HL-60 (cell line): ENCODE data around the gene ABHD4.

Experiments
- GABPA ChIP-seq: IDR thresholded peaks from 2 replicates; pipeline ENCODE4 v1.6.1; 2012; ENCODE audit warnings: low read depth
- TF ChIP-seq, protein P1 (sequence below): IDR thresholded peaks from one replicate; pipeline ENCODE4 v1.5.1; 2011; ENCODE audit warnings: low read length, control low read depth, inconsistent platforms; ENCODE audit not compliant: insufficient read depth
- TF ChIP-seq, protein P2 (sequence below): IDR thresholded peaks from 2 replicates; pipeline ENCODE4 v1.6.1; 2012; ENCODE audit warnings: low read depth; ENCODE audit not compliant: insufficient replicate concordance

DNA sequence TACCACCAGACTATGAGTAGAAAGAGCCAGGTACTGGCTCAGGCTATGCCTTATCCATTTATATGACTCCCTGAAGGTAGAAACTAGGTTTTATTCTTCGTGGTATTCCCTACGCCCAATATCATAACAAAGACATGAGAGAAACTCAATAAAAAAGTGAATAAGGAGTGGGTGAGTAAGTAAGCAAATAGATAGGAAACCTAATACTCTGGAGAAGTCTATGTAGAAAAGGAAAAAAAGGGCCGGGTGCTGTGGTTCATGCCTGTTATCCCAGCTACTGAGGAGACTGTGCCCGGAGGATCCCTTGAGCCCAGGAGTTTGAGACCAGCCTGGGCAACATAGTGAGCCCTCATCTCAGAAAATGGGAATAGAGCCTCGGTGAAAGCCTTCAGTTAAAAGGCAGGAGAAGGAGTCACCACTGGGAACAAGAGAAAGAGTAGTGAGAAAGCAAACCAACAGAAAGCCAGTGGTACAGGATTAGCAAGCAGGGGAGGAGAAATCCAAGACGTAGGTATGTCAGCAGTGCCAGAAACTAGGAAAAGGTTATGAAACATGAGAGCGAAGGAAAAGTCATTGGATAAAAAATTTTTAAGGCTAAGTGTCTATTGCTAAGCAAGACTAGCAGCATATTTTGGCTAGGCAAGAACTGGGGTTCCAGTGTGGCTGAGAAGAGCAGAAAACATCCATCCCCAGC lies 52.1 kb downstream of the ABHD4 start:
- TF ChIP-seq, protein P1, sequence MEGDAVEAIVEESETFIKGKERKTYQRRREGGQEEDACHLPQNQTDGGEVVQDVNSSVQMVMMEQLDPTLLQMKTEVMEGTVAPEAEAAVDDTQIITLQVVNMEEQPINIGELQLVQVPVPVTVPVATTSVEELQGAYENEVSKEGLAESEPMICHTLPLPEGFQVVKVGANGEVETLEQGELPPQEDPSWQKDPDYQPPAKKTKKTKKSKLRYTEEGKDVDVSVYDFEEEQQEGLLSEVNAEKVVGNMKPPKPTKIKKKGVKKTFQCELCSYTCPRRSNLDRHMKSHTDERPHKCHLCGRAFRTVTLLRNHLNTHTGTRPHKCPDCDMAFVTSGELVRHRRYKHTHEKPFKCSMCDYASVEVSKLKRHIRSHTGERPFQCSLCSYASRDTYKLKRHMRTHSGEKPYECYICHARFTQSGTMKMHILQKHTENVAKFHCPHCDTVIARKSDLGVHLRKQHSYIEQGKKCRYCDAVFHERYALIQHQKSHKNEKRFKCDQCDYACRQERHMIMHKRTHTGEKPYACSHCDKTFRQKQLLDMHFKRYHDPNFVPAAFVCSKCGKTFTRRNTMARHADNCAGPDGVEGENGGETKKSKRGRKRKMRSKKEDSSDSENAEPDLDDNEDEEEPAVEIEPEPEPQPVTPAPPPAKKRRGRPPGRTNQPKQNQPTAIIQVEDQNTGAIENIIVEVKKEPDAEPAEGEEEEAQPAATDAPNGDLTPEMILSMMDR, result no peak
- TF ChIP-seq, protein P2, sequence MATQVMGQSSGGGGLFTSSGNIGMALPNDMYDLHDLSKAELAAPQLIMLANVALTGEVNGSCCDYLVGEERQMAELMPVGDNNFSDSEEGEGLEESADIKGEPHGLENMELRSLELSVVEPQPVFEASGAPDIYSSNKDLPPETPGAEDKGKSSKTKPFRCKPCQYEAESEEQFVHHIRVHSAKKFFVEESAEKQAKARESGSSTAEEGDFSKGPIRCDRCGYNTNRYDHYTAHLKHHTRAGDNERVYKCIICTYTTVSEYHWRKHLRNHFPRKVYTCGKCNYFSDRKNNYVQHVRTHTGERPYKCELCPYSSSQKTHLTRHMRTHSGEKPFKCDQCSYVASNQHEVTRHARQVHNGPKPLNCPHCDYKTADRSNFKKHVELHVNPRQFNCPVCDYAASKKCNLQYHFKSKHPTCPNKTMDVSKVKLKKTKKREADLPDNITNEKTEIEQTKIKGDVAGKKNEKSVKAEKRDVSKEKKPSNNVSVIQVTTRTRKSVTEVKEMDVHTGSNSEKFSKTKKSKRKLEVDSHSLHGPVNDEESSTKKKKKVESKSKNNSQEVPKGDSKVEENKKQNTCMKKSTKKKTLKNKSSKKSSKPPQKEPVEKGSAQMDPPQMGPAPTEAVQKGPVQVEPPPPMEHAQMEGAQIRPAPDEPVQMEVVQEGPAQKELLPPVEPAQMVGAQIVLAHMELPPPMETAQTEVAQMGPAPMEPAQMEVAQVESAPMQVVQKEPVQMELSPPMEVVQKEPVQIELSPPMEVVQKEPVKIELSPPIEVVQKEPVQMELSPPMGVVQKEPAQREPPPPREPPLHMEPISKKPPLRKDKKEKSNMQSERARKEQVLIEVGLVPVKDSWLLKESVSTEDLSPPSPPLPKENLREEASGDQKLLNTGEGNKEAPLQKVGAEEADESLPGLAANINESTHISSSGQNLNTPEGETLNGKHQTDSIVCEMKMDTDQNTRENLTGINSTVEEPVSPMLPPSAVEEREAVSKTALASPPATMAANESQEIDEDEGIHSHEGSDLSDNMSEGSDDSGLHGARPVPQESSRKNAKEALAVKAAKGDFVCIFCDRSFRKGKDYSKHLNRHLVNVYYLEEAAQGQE, result no peak
- TF ChIP-seq GABPA, result no peak
